ENCODE measurements around the gene GABBR2.

DNA sequence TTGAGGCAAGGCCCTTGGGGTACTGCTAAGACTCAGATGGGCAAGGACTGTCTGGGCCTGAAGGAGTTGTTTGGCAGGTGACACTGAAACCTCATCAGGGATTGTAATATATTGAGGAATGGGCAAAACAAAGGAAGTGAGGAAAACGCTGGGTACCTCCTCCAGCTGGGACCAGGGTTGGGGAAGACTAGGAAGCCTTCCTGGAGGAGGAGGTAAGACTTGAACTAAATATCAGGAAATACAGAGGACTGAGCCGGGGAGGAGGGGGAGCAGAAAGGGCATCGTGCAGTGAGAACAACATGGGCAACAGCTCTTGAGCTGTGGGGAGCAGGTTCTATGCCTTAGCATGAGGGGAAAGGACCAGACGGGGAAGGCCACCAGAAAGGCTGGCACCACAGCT, 144.0 kb downstream of the GABBR2 start:
- TF ChIP-seq NFIC (IDR thresholded peaks at IDR 0.05) (no peak), RAD21 (IDR thresholded peaks at IDR 0.05; ENCODE audit: low read depth) (no peak), EGR1 (IDR thresholded peaks at IDR 0.05) (no peak), CREB1 (IDR thresholded peaks at IDR 0.05; ENCODE audit: low read depth) (no peak)
- TF ChIP-seq, protein P1, sequence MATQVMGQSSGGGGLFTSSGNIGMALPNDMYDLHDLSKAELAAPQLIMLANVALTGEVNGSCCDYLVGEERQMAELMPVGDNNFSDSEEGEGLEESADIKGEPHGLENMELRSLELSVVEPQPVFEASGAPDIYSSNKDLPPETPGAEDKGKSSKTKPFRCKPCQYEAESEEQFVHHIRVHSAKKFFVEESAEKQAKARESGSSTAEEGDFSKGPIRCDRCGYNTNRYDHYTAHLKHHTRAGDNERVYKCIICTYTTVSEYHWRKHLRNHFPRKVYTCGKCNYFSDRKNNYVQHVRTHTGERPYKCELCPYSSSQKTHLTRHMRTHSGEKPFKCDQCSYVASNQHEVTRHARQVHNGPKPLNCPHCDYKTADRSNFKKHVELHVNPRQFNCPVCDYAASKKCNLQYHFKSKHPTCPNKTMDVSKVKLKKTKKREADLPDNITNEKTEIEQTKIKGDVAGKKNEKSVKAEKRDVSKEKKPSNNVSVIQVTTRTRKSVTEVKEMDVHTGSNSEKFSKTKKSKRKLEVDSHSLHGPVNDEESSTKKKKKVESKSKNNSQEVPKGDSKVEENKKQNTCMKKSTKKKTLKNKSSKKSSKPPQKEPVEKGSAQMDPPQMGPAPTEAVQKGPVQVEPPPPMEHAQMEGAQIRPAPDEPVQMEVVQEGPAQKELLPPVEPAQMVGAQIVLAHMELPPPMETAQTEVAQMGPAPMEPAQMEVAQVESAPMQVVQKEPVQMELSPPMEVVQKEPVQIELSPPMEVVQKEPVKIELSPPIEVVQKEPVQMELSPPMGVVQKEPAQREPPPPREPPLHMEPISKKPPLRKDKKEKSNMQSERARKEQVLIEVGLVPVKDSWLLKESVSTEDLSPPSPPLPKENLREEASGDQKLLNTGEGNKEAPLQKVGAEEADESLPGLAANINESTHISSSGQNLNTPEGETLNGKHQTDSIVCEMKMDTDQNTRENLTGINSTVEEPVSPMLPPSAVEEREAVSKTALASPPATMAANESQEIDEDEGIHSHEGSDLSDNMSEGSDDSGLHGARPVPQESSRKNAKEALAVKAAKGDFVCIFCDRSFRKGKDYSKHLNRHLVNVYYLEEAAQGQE (IDR thresholded peaks at IDR 0.05; ENCODE audit: low read depth), result no peak
